ENCODE measurements around the gene CYTH1. TPM values are rescaled to one million over a fixed set of nuclear protein-coding genes. Genes with fewer than 3 reads are reported as not detected.

CYTH1 gene
- total RNA-seq, 2 experiments from 2014 or later, result 145 to 149 TPM

GRCh38 chr17:78641666-78642065, 140.4 kb downstream of the CYTH1 start:
- no peaks in the 10 kb centered on the region for H3K9me3 Mint-ChIP-seq
- H3K4me3 Mint-ChIP-seq, result no peak overlapping the region
- H3K4me1 Mint-ChIP-seq (ENCODE audit: low read depth), result peaks cover 15% of the 10 kb centered on the region
- CTCF ChIA-PET, result interaction anchor here (0.6 kb wide), 1 partner anchor 91 kb away, joined by 3 read pairs; no protein-coding TSS in a partner anchor
- no peaks in the 10 kb centered on the region for H3K27me3 Mint-ChIP-seq (ENCODE audit: low read depth)
- intact Hi-C loops (cut with micrococcal nuclease), result no loop called here
- no peaks in the 10 kb centered on the region for H3K36me3 Mint-ChIP-seq (ENCODE audit: low read depth)
- no peak overlapping the region for H3K27ac Mint-ChIP-seq
- DNase-seq, result no peak

- Mint-ChIP-seq H3K9me3 (no peaks in the 10 kb centered on the region), H3K36me3 (ENCODE audit: low read depth) (no peaks in the 10 kb centered on the region), H3K4me3 (no peak overlapping the region), H3K4me1 (ENCODE audit: low read depth) (peaks cover 11% of the 10 kb centered on the region), H3K27me3 (ENCODE audit: low read depth) (no peaks in the 10 kb centered on the region), H3K27ac (no peak overlapping the region)
- CTCF ChIA-PET, result interaction anchor here (0.6 kb wide), 1 partner anchor 92 kb away, joined by 3 read pairs; no protein-coding TSS in a partner anchor
- intact Hi-C loops (cut with micrococcal nuclease), result no loop called here
- DNase-seq, result no peak
Observed at GRCh38 chr17:78641243-78641642, 140.8 kb downstream of the CYTH1 start.

- DNase-seq, result no peak
- Mint-ChIP-seq H3K27ac (no peak overlapping the region), H3K36me3 (ENCODE audit: low read depth) (no peaks in the 10 kb centered on the region), H3K9me3 (no peaks in the 10 kb centered on the region), H3K27me3 (ENCODE audit: low read depth) (no peaks in the 10 kb centered on the region), H3K4me3 (no peak overlapping the region), H3K4me1 (ENCODE audit: low read depth) (peaks cover 5% of the 10 kb centered on the region)
- intact Hi-C loops (cut with micrococcal nuclease), result no loop called here
- CTCF ChIA-PET, result no interaction called here
Observed at GRCh38 chr17:78640700-78641099, 141.4 kb downstream of the CYTH1 start.

DNA sequence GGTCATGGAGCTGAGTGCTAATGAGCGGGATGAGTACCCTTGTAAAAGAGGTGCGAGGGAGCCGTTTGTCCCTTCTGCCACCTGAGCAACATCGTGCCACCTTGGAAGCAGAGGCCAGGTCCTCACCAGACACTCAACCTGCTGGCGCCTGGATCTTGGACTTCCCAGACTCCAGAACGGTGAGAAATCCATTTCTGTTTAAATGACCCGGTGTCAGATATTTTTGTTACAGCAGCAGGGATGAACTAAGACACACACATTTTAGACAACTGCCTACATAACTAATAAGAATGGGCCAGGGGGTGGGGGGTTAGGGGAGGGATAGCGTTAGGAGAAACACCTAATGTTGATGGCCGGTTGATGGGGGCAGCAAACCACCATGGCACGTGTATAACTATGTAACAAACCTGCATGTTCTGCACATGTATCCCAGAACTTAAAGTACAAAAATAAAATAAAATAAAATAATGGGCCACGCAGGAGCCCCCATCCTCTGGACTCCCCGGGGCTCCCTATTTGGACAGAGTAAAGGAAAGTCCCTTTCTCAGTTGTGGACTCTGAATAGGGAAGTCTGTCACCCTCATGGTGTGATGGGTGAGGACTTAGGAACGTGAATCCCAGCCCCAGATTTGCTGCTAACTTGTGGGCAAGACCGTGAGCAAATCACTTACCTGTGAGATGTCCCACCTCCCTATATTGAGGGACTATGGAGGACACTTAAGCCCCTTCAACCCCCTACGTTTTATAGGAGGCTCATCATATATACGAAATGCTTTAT, 144.2 kb downstream of the CYTH1 start:
- no peak overlapping the region for H3K4me3 Mint-ChIP-seq
- intact Hi-C loops (cut with micrococcal nuclease), result no loop called here
- H3K9me3 Mint-ChIP-seq, result no peaks in the 10 kb centered on the region
- H3K36me3 Mint-ChIP-seq (ENCODE audit: low read depth), result no peaks in the 10 kb centered on the region
- peaks cover 2% of the 10 kb centered on the region for H3K4me1 Mint-ChIP-seq (ENCODE audit: low read depth)
- no peak for DNase-seq
- H3K27me3 Mint-ChIP-seq (ENCODE audit: low read depth), result no peaks in the 10 kb centered on the region
- CTCF ChIA-PET, result no interaction called here
- no peak overlapping the region for H3K27ac Mint-ChIP-seq

GRCh38 chr17:78637146-78637545, 144.9 kb downstream of the CYTH1 start:
- Mint-ChIP-seq H3K4me3 (no peak overlapping the region), H3K9me3 (no peaks in the 10 kb centered on the region), H3K4me1 (ENCODE audit: low read depth) (peaks cover 2% of the 10 kb centered on the region), H3K36me3 (ENCODE audit: low read depth) (no peaks in the 10 kb centered on the region), H3K27me3 (ENCODE audit: low read depth) (no peaks in the 10 kb centered on the region), H3K27ac (no peak overlapping the region)
- no peak for DNase-seq
- intact Hi-C loops (cut with micrococcal nuclease), result no loop called here
- CTCF ChIA-PET, result no interaction called here

- H3K27ac Mint-ChIP-seq, result no peak overlapping the region
- H3K27me3 Mint-ChIP-seq (ENCODE audit: low read depth), result no peaks in the 10 kb centered on the region
- H3K36me3 Mint-ChIP-seq (ENCODE audit: low read depth), result no peaks in the 10 kb centered on the region
- H3K9me3 Mint-ChIP-seq, result no peaks in the 10 kb centered on the region
- DNase-seq, result no peak
- H3K4me3 Mint-ChIP-seq, result no peak overlapping the region
- intact Hi-C loops (cut with micrococcal nuclease), result no loop called here
- CTCF ChIA-PET, result interaction anchor here (0.7 kb wide), 1 partner anchor 128 kb away, joined by 6 read pairs; no protein-coding TSS in a partner anchor
- H3K4me1 Mint-ChIP-seq (ENCODE audit: low read depth), result peaks cover 11% of the 10 kb centered on the region
Observed at GRCh38 chr17:78634154-78634553, 147.9 kb downstream of the CYTH1 start.

DNA sequence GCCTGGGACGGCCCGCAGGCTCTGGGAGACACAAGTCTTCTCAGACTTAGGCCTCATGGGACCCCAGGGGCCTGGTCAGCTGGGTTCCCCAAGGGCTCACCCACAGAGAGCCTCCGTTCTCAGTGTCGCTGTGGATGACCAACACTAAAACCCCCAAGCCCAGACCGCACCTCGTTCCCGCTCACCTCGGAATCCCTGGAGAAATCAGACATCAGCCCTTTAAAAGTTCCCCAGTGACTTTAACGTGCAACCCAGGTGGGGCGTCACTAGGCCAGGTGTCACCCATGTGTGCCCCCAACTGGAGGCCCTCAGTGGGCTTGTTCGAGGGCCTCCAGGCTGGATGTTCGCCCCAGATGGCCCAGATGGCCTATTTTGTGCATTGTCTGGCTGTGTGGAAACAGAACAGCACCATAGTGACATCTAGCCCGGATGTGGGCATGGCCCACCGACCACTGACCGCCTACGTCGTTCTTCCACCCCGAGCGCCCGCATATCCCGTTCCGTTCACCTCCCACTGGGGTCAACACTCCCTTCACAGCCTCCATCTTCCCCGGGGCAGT, 152.6 kb downstream of the CYTH1 start:
- no peaks in the 10 kb centered on the region for H3K27me3 Mint-ChIP-seq (ENCODE audit: low read depth)
- intact Hi-C loops (cut with micrococcal nuclease), result no loop called here
- CTCF ChIA-PET, result no interaction called here
- no peaks in the 10 kb centered on the region for H3K9me3 Mint-ChIP-seq
- H3K27ac Mint-ChIP-seq, result no peak overlapping the region
- no peak for DNase-seq
- no peaks in the 10 kb centered on the region for H3K36me3 Mint-ChIP-seq (ENCODE audit: low read depth)
- H3K4me3 Mint-ChIP-seq, result no peak overlapping the region
- H3K4me1 Mint-ChIP-seq (ENCODE audit: low read depth), result peaks cover 9% of the 10 kb centered on the region

GRCh38 chr17:78628547-78629435, 153.3 kb downstream of the CYTH1 start:
- intact Hi-C loops (cut with micrococcal nuclease), result no loop called here
- DNase-seq, result no peak
- Mint-ChIP-seq H3K36me3 (ENCODE audit: low read depth) (no peaks in the 10 kb centered on the region), H3K27me3 (ENCODE audit: low read depth) (no peaks in the 10 kb centered on the region), H3K4me3 (no peak overlapping the region), H3K27ac (no peak overlapping the region), H3K4me1 (ENCODE audit: low read depth) (peaks cover 9% of the 10 kb centered on the region), H3K9me3 (no peaks in the 10 kb centered on the region)
- CTCF ChIA-PET, result no interaction called here

- CTCF ChIA-PET, result no interaction called here
- Mint-ChIP-seq H3K4me3 (no peak overlapping the region), H3K36me3 (ENCODE audit: low read depth) (no peaks in the 10 kb centered on the region), H3K27ac (no peak overlapping the region), H3K9me3 (peaks cover 4% of the 10 kb centered on the region), H3K27me3 (ENCODE audit: low read depth) (no peaks in the 10 kb centered on the region), H3K4me1 (ENCODE audit: low read depth) (no peaks in the 10 kb centered on the region)
- intact Hi-C loops (cut with micrococcal nuclease), result no loop called here
- DNase-seq, result no peak
Observed at GRCh38 chr17:78624324-78625151, 157.5 kb downstream of the CYTH1 start.

Other genes with a start within 250 kb of the CYTH1 start
- under 1 TPM; 0.19 to 0.42 TPM for gene DNAH17, start 204.9 kb downstream of the CYTH1 start, total RNA-seq
- gene USP36, start 58.5 kb upstream of the CYTH1 start, total RNA-seq, result 10 to 100 TPM; 65.3 to 68.7 TPM
- gene CEP295NL, start 120.9 kb upstream of the CYTH1 start, total RNA-seq, result not detected
- under 1 TPM; 0.35 to 0.43 TPM for gene TIMP2, start 143.1 kb upstream of the CYTH1 start, total RNA-seq
- gene LGALS3BP, start 197.7 kb upstream of the CYTH1 start, total RNA-seq, result 10 to 100 TPM; 59.9 to 65.4 TPM
- gene CANT1, start 227.5 kb upstream of the CYTH1 start, total RNA-seq, result 10 to 100 TPM; 48.7 to 51.0 TPM
- under 1 TPM; 0.14 to 0.32 TPM for gene C1QTNF1, start 241.9 kb upstream of the CYTH1 start, total RNA-seq

All from activated naive CD4-positive, alpha-beta T cell treated with anti-CD3 and anti-CD28 coated beads for 36 hours (primary cell).